Activated B cell treated with CpG ODN at 0.5 μM for 24 hours (primary cell): Measurements from ENCODE around the gene SYTL2. TPM values are rescaled to one million over a fixed set of nuclear protein-coding genes. Genes with fewer than 3 reads are reported as not detected.
A peak's percentile ranks its signal among the peaks of the same experiment; 100 is the strongest.
"Not testable (repeated sequence)": the region's sequence is repeated elsewhere in the genome, so short reads cannot be mapped to it uniquely, and the experiment has no call there.

Source experiments
- ATAC-seq: fragments of 200-7000 bp; cut with Tn5 transposase; one replicate; pipeline ENCODE4 v1.10.0; 2021; ENCODE audit warnings: low read depth, mild to moderate bottlenecking, moderate library complexity
- CTCF ChIA-PET: fragments of 350-600 bp; sonication (Branson Sonifier 250); formaldehyde crosslinking; loops from one replicate; lab custom pipeline; 2021; ENCODE audit warnings: antibody characterized with exemption; lab: Charles Lee
- POLR2A ChIA-PET: fragments of 350-600 bp; sonication (Branson Sonifier 250); formaldehyde crosslinking; loops from one replicate; lab custom pipeline; 2021; ENCODE audit warnings: antibody characterized with exemption; lab: Charles Lee
- DNase-seq: peaks from one replicate; pipeline ENCODE4 v3.0.0; 2022
- H3K27ac Mint-ChIP-seq: one replicate; pipeline ENCODE4 v1.8.0; 2020; ENCODE audit warnings: mixed read lengths
- H3K27me3 Mint-ChIP-seq: one replicate; pipeline ENCODE4 v1.8.0; 2021; ENCODE audit warnings: mixed read lengths
- H3K36me3 Mint-ChIP-seq: one replicate; pipeline ENCODE4 v1.8.0; 2021; ENCODE audit warnings: low read depth, mixed read lengths
- H3K4me1 Mint-ChIP-seq: one replicate; pipeline ENCODE4 v1.8.0; 2021; ENCODE audit warnings: mixed read lengths
- H3K4me3 Mint-ChIP-seq: one replicate; pipeline ENCODE4 v1.8.0; 2020; ENCODE audit warnings: mild to moderate bottlenecking, mixed read lengths
- H3K9me3 Mint-ChIP-seq: one replicate; pipeline ENCODE4 v1.8.0; 2020; ENCODE audit warnings: mixed read lengths
- CTCF ChIP-seq: fragments of 200-600 bp; IDR thresholded peaks from one replicate; pipeline ENCODE4 v1.8.0; 2022; ENCODE audit warnings: antibody characterized with exemption, mild to moderate bottlenecking
- intact Hi-C: fragments of 100-400 bp; cut with micrococcal nuclease; formaldehyde crosslinking; loops from one replicate; pipeline ENCODE4 v1.15.1; 2024
- total RNA-seq: library from RNA; stranded (reverse); gene quantifications from 2 replicates; pipeline ENCODE4 v1.2.3, GENCODE V29; 2022

Gene SYTL2
- total RNA-seq, 1 donor from 2014 or later: 1.1 TPM

- peaks cover 3% of the 10 kb centered on the region for H3K27me3 Mint-ChIP-seq
- intact Hi-C loops: loop anchor here (1.0 to 10.0 kb wide), 16 partner anchors 128 to 1440 kb away; partner anchors contain the start of genes EED, HIKESHI, TMEM126B and TMEM135
- peaks cover 8% of the 10 kb centered on the region for H3K4me1 Mint-ChIP-seq
- ATAC-seq (peak; percentile 91), DNase-seq (peak; percentile 88)
- ChIA-PET POLR2A (interaction anchor here (0.6 to 1.7 kb wide), 10 partner anchors 190 to 448 kb away, joined by 3 to 9 read pairs (median 4); partner anchors contain the start of genes CREBZF, DLG2, EED and HIKESHI), CTCF (interaction anchor here (0.7 to 1.8 kb wide), 24 partner anchors 9 to 1100 kb away, joined by 3 to 13 read pairs (median 3); partner anchors contain the start of genes HIKESHI and TMEM126A)
- H3K27ac Mint-ChIP-seq: peak overlapping the region; percentile 79
- peak overlapping the region; percentile 90 for H3K4me3 Mint-ChIP-seq
- no peaks in the 10 kb centered on the region for H3K36me3 Mint-ChIP-seq
- H3K9me3 Mint-ChIP-seq: peaks cover 2% of the 10 kb centered on the region
- peak; percentile 65 for TF ChIP-seq CTCF
These were observed 43.8 kb upstream of the SYTL2 start for GRCh38 chr11:85854557-85855340.

- ATAC-seq (no peak), DNase-seq (no peak)
- intact Hi-C loops: loop anchor here (1.0 to 10.0 kb wide), 8 partner anchors 190 to 1441 kb away; partner anchors contain the start of gene TMEM135
- H3K36me3 Mint-ChIP-seq: no peaks in the 10 kb centered on the region
- ChIA-PET POLR2A (interaction anchor here (0.6 to 1.7 kb wide), 5 partner anchors 189 to 448 kb away, joined by 3 to 5 read pairs (median 4); partner anchors contain the start of genes CREBZF, DLG2, HIKESHI and PICALM), CTCF (interaction anchor here (0.7 to 1.8 kb wide), 14 partner anchors 11 to 967 kb away, joined by 3 to 13 read pairs (median 6); partner anchors contain the start of gene HIKESHI)
- H3K27me3 Mint-ChIP-seq: no peaks in the 10 kb centered on the region
- H3K27ac Mint-ChIP-seq: peak overlapping the region; percentile 79
- TF ChIP-seq CTCF: no peak
- H3K4me3 Mint-ChIP-seq: peak overlapping the region; percentile 90
- peaks cover 2% of the 10 kb centered on the region for H3K9me3 Mint-ChIP-seq
- peaks cover 8% of the 10 kb centered on the region for H3K4me1 Mint-ChIP-seq
These were observed 43.2 kb upstream of the SYTL2 start for GRCh38 chr11:85854212-85854556.

GRCh38 chr11:85853541-85853940 lies 42.6 kb upstream of the SYTL2 start:
- H3K36me3 Mint-ChIP-seq, H3K9me3 Mint-ChIP-seq, H3K4me3 Mint-ChIP-seq, H3K27ac Mint-ChIP-seq, H3K27me3 Mint-ChIP-seq, H3K4me1 Mint-ChIP-seq, DNase-seq, CTCF ChIA-PET, ATAC-seq, POLR2A ChIA-PET: not testable (repeated sequence)
- intact Hi-C loops: loop anchor here (10.0 kb wide), 3 partner anchors 191 to 1441 kb away; partner anchors contain the start of gene TMEM135

GRCh38 chr11:85852754-85853153 lies 41.8 kb upstream of the SYTL2 start:
- H3K9me3 Mint-ChIP-seq, POLR2A ChIA-PET, H3K4me3 Mint-ChIP-seq, H3K4me1 Mint-ChIP-seq, H3K27ac Mint-ChIP-seq, H3K36me3 Mint-ChIP-seq, H3K27me3 Mint-ChIP-seq, DNase-seq, ATAC-seq, CTCF ChIA-PET: not testable (repeated sequence)
- intact Hi-C loops: loop anchor here (10.0 kb wide), 3 partner anchors 192 to 1442 kb away; partner anchors contain the start of gene TMEM135

GRCh38 chr11:85848556-85848955 lies 37.6 kb upstream of the SYTL2 start:
- CTCF ChIA-PET: no interaction called here
- H3K27ac Mint-ChIP-seq: no peak overlapping the region
- H3K27me3 Mint-ChIP-seq: no peaks in the 10 kb centered on the region
- no peak overlapping the region for H3K4me3 Mint-ChIP-seq
- H3K36me3 Mint-ChIP-seq: no peaks in the 10 kb centered on the region
- intact Hi-C loops: no loop called here
- ATAC-seq (no peak), DNase-seq (no peak)
- no peaks in the 10 kb centered on the region for H3K4me1 Mint-ChIP-seq
- POLR2A ChIA-PET: no interaction called here
- H3K9me3 Mint-ChIP-seq: peaks cover 2% of the 10 kb centered on the region
- TF ChIP-seq CTCF: no peak

- no peak for TF ChIP-seq CTCF
- POLR2A ChIA-PET: no interaction called here
- peaks cover 2% of the 10 kb centered on the region for H3K9me3 Mint-ChIP-seq
- no peak overlapping the region for H3K27ac Mint-ChIP-seq
- no peaks in the 10 kb centered on the region for H3K27me3 Mint-ChIP-seq
- no peaks in the 10 kb centered on the region for H3K4me1 Mint-ChIP-seq
- ATAC-seq: no peak
- DNase-seq: no peak
- H3K36me3 Mint-ChIP-seq: no peaks in the 10 kb centered on the region
- intact Hi-C loops: no loop called here
- no peak overlapping the region for H3K4me3 Mint-ChIP-seq
- CTCF ChIA-PET: no interaction called here
These were observed 37.1 kb upstream of the SYTL2 start for GRCh38 chr11:85848006-85848405.
